ENCODE measurements around the gene CNNM2.

GRCh38 chr10:102931643-102932042 is 13.5 kb downstream of the CNNM2 start:
- TF ChIP-seq SUZ12 (IDR thresholded peaks at IDR 0.05; ENCODE audit: extremely low read depth, insufficient read depth, insufficient read length) (no peak), ZNF274 (IDR thresholded peaks at IDR 0.05; ENCODE audit: low read depth, low read length) (no peak)
